ENCODE measurements around the gene ARHGEF7.

ARHGEF7 gene

DNA sequence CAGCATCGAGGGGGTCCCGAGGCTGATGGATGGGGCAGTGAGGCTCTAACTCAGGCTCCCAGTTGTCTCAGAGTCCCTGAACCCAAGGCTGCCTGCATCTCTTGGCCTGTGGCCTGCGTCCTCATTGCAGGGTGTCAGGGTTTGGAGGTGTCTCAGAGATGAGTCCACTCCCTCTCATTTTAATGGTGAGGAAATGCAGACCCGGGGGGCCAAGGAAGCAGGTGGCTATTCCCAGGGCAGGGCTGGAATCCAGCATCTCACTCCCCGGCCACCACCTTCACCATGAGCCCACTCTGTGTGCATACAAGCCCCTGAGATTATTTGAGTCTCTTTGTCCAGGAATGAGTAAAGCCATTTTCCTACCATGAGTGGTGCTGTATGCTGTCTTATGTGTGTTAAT lies 226.8 kb downstream of the ARHGEF7 start:
- Histone ChIP-seq H3K4me1 (ENCODE audit: control insufficient read depth, insufficient read depth, low read length) (no peaks in the 10 kb centered on the region), H3K9me3 (ENCODE audit: control insufficient read depth, low read length) (no peaks in the 10 kb centered on the region), H3K9ac (ENCODE audit: low read length) (no peak overlapping the region), H3K27me3 (ENCODE audit: control insufficient read depth, insufficient read depth, low read length) (no peaks in the 10 kb centered on the region), H3K4me3 (ENCODE audit: low read length) (no peak overlapping the region), H3K36me3 (ENCODE audit: control insufficient read depth, insufficient read depth, low read length) (no peaks in the 10 kb centered on the region)

DNA sequence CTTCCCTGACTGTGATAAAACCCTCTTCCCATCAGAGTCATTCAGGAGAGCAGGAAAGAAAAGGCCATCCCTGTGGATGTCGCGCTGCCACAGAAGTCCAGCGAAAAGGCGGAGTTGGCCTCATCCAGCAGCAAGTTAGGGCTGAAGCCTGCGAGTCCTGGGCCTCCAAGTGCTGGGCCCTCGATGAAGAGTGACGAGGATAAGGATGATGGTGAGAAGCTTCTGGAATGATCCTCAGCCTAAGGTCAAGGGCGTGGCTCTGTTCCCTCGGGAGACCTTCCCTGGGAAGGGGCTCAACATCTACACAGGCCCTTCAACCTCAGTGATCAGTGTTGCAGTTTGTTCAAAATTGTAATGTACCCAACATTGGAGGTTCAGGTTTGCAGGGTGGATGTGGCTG lies 227.6 kb downstream of the ARHGEF7 start:
- no peaks in the 10 kb centered on the region for H3K27me3 ChIP-seq (ENCODE audit: control insufficient read depth, insufficient read depth, low read length)
- no peaks in the 10 kb centered on the region for H3K36me3 ChIP-seq (ENCODE audit: control insufficient read depth, insufficient read depth, low read length)
- H3K9ac ChIP-seq (ENCODE audit: low read length), result no peak overlapping the region
- H3K9me3 ChIP-seq (ENCODE audit: control insufficient read depth, low read length), result no peaks in the 10 kb centered on the region
- H3K4me3 ChIP-seq (ENCODE audit: low read length), result no peak overlapping the region
- H3K4me1 ChIP-seq (ENCODE audit: control insufficient read depth, insufficient read depth, low read length), result peaks cover 3% of the 10 kb centered on the region

- Histone ChIP-seq H3K36me3 (ENCODE audit: control insufficient read depth, insufficient read depth, low read length) (no peaks in the 10 kb centered on the region), H3K27me3 (ENCODE audit: control insufficient read depth, insufficient read depth, low read length) (no peaks in the 10 kb centered on the region), H3K9me3 (ENCODE audit: control insufficient read depth, low read length) (no peaks in the 10 kb centered on the region), H3K4me1 (ENCODE audit: control insufficient read depth, insufficient read depth, low read length) (peaks cover 4% of the 10 kb centered on the region), H3K4me3 (ENCODE audit: low read length) (no peak overlapping the region), H3K9ac (ENCODE audit: low read length) (no peak overlapping the region)
These were observed 228.2 kb downstream of the ARHGEF7 start for GRCh38 chr13:111343186-111343805.

DNA sequence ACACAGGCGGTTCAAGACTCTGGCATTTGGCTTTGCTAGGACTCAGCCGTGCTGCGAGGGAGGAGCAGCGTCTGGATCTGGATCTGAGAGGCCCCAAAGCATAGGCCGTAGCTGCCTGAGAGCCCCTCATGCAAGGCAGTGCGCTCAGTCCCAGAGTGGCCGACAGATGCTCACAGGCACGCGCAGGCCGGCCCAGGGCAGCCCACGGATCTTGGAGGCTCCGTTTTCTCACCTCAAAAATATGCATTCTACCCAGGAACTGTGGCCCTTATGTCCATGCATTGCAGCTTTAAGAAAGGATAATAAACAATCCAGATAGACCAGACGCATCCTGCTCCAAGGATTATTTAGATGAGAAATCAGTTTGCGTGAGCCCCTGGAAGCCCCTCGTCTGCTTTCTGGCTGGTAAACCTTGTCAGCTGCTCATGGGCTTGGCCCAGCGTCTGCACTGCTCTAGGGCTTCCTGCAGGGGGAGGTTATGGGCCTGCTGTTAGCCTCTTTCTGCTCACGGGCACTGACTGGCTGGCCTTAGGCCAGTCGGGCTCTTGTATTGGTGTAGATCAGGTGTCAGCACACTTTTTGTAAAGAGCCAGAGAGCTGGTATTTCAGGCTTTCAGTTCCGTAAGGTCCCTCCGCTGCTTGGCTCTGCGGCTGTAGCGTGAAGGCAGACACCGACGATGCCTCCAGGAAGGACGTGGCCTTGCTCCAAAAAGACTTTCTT lies 229.5 kb downstream of the ARHGEF7 start:
- Histone ChIP-seq H3K9ac (ENCODE audit: low read length) (no peak overlapping the region), H3K27me3 (ENCODE audit: control insufficient read depth, insufficient read depth, low read length) (no peaks in the 10 kb centered on the region), H3K4me3 (ENCODE audit: low read length) (no peak overlapping the region), H3K36me3 (ENCODE audit: control insufficient read depth, insufficient read depth, low read length) (no peaks in the 10 kb centered on the region), H3K9me3 (ENCODE audit: control insufficient read depth, low read length) (no peaks in the 10 kb centered on the region), H3K4me1 (ENCODE audit: control insufficient read depth, insufficient read depth, low read length) (peaks cover 4% of the 10 kb centered on the region)

DNA sequence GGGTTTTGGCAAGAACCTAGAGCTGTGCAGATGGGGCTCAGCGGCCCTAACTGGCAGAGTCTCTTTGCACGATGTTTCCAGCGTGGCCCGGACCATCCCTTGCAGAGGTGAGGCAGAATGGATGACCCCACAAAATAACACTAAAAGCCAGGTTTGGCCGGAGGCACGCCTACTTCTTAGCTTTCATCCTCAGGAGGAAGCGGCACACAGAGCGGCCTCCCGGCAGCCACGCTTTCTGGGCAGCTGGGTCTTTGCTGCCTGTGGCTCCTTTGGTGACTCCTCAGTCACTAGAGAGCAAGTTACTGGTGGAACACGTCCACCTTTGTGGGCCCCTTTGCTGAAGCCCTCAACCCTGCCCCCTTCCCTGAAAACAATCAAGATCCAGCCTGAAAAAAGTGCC lies 230.6 kb downstream of the ARHGEF7 start:
- Histone ChIP-seq H3K9ac (ENCODE audit: low read length) (no peak overlapping the region), H3K36me3 (ENCODE audit: control insufficient read depth, insufficient read depth, low read length) (no peaks in the 10 kb centered on the region), H3K9me3 (ENCODE audit: control insufficient read depth, low read length) (no peaks in the 10 kb centered on the region), H3K4me1 (ENCODE audit: control insufficient read depth, insufficient read depth, low read length) (peaks cover 4% of the 10 kb centered on the region), H3K4me3 (ENCODE audit: low read length) (no peak overlapping the region), H3K27me3 (ENCODE audit: control insufficient read depth, insufficient read depth, low read length) (no peaks in the 10 kb centered on the region)

- Histone ChIP-seq H3K36me3 (ENCODE audit: control insufficient read depth, insufficient read depth, low read length) (no peaks in the 10 kb centered on the region), H3K9me3 (ENCODE audit: control insufficient read depth, low read length) (no peaks in the 10 kb centered on the region)
These were observed 231.1 kb downstream of the ARHGEF7 start for GRCh38 chr13:111346101-111346680.

GRCh38 chr13:111347438-111347837 lies 232.3 kb downstream of the ARHGEF7 start:
- Histone ChIP-seq H3K4me1 (ENCODE audit: control insufficient read depth, insufficient read depth, low read length) (peaks cover 4% of the 10 kb centered on the region), H3K4me3 (ENCODE audit: low read length) (no peak overlapping the region), H3K9me3 (ENCODE audit: control insufficient read depth, low read length) (no peaks in the 10 kb centered on the region), H3K27me3 (ENCODE audit: control insufficient read depth, insufficient read depth, low read length) (no peaks in the 10 kb centered on the region), H3K9ac (ENCODE audit: low read length) (no peak overlapping the region), H3K36me3 (ENCODE audit: control insufficient read depth, insufficient read depth, low read length) (no peaks in the 10 kb centered on the region)

More at GRCh38 chr13:111346101-111346680, 231.1 kb downstream of the ARHGEF7 start:
- H3K9ac ChIP-seq (ENCODE audit: low read length), result no peak overlapping the region
- peaks cover 4% of the 10 kb centered on the region for H3K4me1 ChIP-seq (ENCODE audit: control insufficient read depth, insufficient read depth, low read length)
- H3K27me3 ChIP-seq (ENCODE audit: control insufficient read depth, insufficient read depth, low read length), result no peaks in the 10 kb centered on the region
- no peak overlapping the region for H3K4me3 ChIP-seq (ENCODE audit: low read length)

- no peak overlapping the region for H3K4me3 ChIP-seq (ENCODE audit: low read length)
- no peaks in the 10 kb centered on the region for H3K4me1 ChIP-seq (ENCODE audit: control insufficient read depth, insufficient read depth, low read length)
- no peaks in the 10 kb centered on the region for H3K36me3 ChIP-seq (ENCODE audit: control insufficient read depth, insufficient read depth, low read length)
- H3K9me3 ChIP-seq (ENCODE audit: control insufficient read depth, low read length), result no peaks in the 10 kb centered on the region
- no peaks in the 10 kb centered on the region for H3K27me3 ChIP-seq (ENCODE audit: control insufficient read depth, insufficient read depth, low read length)
- H3K9ac ChIP-seq (ENCODE audit: low read length), result no peak overlapping the region
These were observed 238.4 kb downstream of the ARHGEF7 start for GRCh38 chr13:111353508-111353907.

DNA sequence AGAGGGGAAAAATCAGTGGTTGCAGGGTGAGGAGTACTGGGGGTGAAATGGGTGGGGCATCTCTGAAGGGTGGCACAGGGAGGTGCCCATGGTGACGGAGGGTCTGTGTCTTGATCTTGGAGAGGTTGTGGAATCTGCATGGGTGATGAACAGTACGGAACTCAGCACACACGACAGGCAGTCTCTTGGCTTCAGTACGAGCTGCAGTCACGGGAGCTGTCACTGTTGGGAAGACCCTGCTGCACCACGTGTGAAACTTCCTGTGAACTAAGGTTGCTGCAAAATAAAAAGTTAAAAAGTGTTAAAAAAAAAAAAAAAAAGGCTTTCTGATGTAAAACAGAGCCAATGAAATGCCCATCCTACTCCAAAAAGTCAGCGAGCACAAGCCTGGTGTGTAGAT lies 239.7 kb downstream of the ARHGEF7 start:
- no peak overlapping the region for H3K4me3 ChIP-seq (ENCODE audit: low read length)
- H3K36me3 ChIP-seq (ENCODE audit: control insufficient read depth, insufficient read depth, low read length), result no peaks in the 10 kb centered on the region
- H3K9me3 ChIP-seq (ENCODE audit: control insufficient read depth, low read length), result no peaks in the 10 kb centered on the region
- no peaks in the 10 kb centered on the region for H3K4me1 ChIP-seq (ENCODE audit: control insufficient read depth, insufficient read depth, low read length)
- H3K9ac ChIP-seq (ENCODE audit: low read length), result no peak overlapping the region
- H3K27me3 ChIP-seq (ENCODE audit: control insufficient read depth, insufficient read depth, low read length), result peaks cover 2% of the 10 kb centered on the region

All from mucosa of stomach (tissue), 1 donor.